T-helper 2 cell treated with Interferon-gamma antibody and Interleukin-4, amounts not matched to agents 100 ng/mL and 5 ng/mL, for 36 hours (primary cell): ENCODE results near the gene SEMG1. TPM values are rescaled to one million over a fixed set of nuclear protein-coding genes. Genes with fewer than 3 reads are reported as not detected.

Experiments used
- total RNA-seq: library from RNA; stranded (reverse); gene quantifications from 2 replicates; pipeline ENCODE4 v1.2.3, GENCODE V29; 2022

Gene SEMG1
- total RNA-seq, 1 donor from 2014 or later, result not detected

Other genes with a start within 250 kb of the SEMG1 start
- gene TOMM34, start 246.6 kb upstream of the SEMG1 start, total RNA-seq, result 23.7 and 24.0 TPM in 2 replicates
- 175 and 179 TPM in 2 replicates for gene STK4, start 240.5 kb upstream of the SEMG1 start, total RNA-seq
- 0.05 and 0.18 TPM in 2 replicates for gene KCNS1, start 105.9 kb upstream of the SEMG1 start, total RNA-seq
- gene WFDC5, start 91.9 kb upstream of the SEMG1 start, total RNA-seq, result not detected in 2 replicates
- not detected in 2 replicates for gene WFDC12, start 82.6 kb upstream of the SEMG1 start, total RNA-seq
- gene PI3, start 32.1 kb upstream of the SEMG1 start, total RNA-seq, result not detected in 2 replicates
- gene SEMG2, start 14.3 kb downstream of the SEMG1 start, total RNA-seq, result not detected in 2 replicates
- gene SLPI, start 47.5 kb downstream of the SEMG1 start, total RNA-seq, result not detected in 2 replicates
- not detected in 2 replicates for gene RBPJL, start 99.8 kb downstream of the SEMG1 start, total RNA-seq
- gene MATN4, start 101.3 kb downstream of the SEMG1 start, total RNA-seq, result 0.16 and 0.34 TPM in 2 replicates
- gene SDC4, start 141.4 kb downstream of the SEMG1 start, total RNA-seq, result 21.9 and 24.6 TPM in 2 replicates
- gene SYS1, start 156.1 kb downstream of the SEMG1 start, total RNA-seq, result 17.8 and 19.6 TPM in 2 replicates
- 0.09 and 0.11 TPM in 2 replicates for gene TP53TG5, start 171.3 kb downstream of the SEMG1 start, total RNA-seq
- gene DBNDD2, start 201.3 kb downstream of the SEMG1 start, total RNA-seq, result 10.6 and 10.9 TPM in 2 replicates
- gene PIGT, start 209.1 kb downstream of the SEMG1 start, total RNA-seq, result 70.6 and 72.5 TPM in 2 replicates